Suppressor macrophage (primary cell): ENCODE results near the gene DELE1.
"Not testable (repeated sequence)": the region's sequence is repeated elsewhere in the genome, so short reads cannot be mapped to it uniquely, and the experiment has no call there.

Experiments used
- DNase-seq, 4 experiments: peaks; one replicate each; pipeline ENCODE4 v3.0.0-alpha.2; 2020 to 2022

The DELE1 gene

GRCh38 chr5:141889282-141889871 is 34.3 kb upstream of the DELE1 start:
- peak in 3 of 4 experiments; percentile 31 to 36 (median 35) for DNase-seq

- not testable (repeated sequence) for DNase-seq
Measured at GRCh38 chr5:141890429-141890828, 33.2 kb upstream of the DELE1 start.

- no peak for DNase-seq
Measured at GRCh38 chr5:141897425-141897824, 26.2 kb upstream of the DELE1 start.

GRCh38 chr5:141898448-141899049 is 25.1 kb upstream of the DELE1 start:
- DNase-seq = peak; percentile 47 to 80 (median 70)

- DNase-seq = no peak
Measured at GRCh38 chr5:141902015-141902814, 21.5 kb upstream of the DELE1 start.

GRCh38 chr5:141903261-141903660 is 20.4 kb upstream of the DELE1 start:
- peak; percentile 54 to 78 (median 76) for DNase-seq

GRCh38 chr5:141904551-141904950 is 19.1 kb upstream of the DELE1 start:
- DNase-seq = no peak

- no peak for DNase-seq
Measured at GRCh38 chr5:141906517-141906916, 17.2 kb upstream of the DELE1 start.

- no peak for DNase-seq
Measured at GRCh38 chr5:141906972-141907371, 16.7 kb upstream of the DELE1 start.

- no peak for DNase-seq
Measured at GRCh38 chr5:141908796-141909195, 14.9 kb upstream of the DELE1 start.

- no peak for DNase-seq
Measured at GRCh38 chr5:141909212-141909611, 14.5 kb upstream of the DELE1 start.

GRCh38 chr5:141910271-141910673 is 13.4 kb upstream of the DELE1 start:
- DNase-seq = no peak

- DNase-seq = peak in 1 of 4 experiments; percentile 10
Measured at GRCh38 chr5:141913560-141914198, 10.0 kb upstream of the DELE1 start.

- DNase-seq = peak; percentile 47 to 79 (median 66)
Measured at GRCh38 chr5:141914199-141914743, 9.4 kb upstream of the DELE1 start.

- no peak for DNase-seq
Measured at GRCh38 chr5:141914797-141915196, 8.9 kb upstream of the DELE1 start.

- DNase-seq = no peak
Measured at GRCh38 chr5:141915881-141916336, 7.8 kb upstream of the DELE1 start.

GRCh38 chr5:141916522-141916921 is 7.1 kb upstream of the DELE1 start:
- peak in 3 of 4 experiments; percentile 11 to 54 (median 21) for DNase-seq

GRCh38 chr5:141917760-141918159 is 5.9 kb upstream of the DELE1 start:
- DNase-seq = no peak

GRCh38 chr5:141919218-141920119 is 4.2 kb upstream of the DELE1 start:
- DNase-seq = peak; percentile 76 to 86 (median 82)

GRCh38 chr5:141920771-141921170 is 2.9 kb upstream of the DELE1 start:
- no peak for DNase-seq

GRCh38 chr5:141922827-141923447 is 734 bp upstream of the DELE1 start:
- DNase-seq = not testable (repeated sequence)
